Measurements from ENCODE around the gene PTPRD. TPM values are rescaled to one million over a fixed set of nuclear protein-coding genes. Genes with fewer than 3 reads are reported as not detected.

PTPRD gene
- total RNA-seq, 2 donors from 2014 or later, result 97.4 to 101 TPM

DNA sequence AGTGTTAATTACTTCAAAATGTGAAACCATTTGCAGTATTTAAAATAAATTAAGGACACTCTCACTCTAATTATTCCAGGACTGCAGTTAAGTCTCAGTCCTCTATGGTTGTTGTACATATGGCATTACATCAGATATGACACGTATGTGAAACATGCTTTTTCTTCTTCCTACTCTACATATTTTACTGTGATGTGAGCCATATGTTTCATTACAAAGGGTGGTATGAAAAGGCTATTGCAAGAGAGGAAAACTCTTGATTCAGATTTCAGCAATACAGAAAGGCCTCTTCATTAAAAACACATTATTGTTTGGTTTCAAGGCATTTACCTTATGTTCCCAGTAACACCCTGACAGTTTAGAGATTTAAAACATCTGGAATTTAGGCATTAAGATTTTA, 1848.8 kb downstream of the PTPRD start:
- Histone ChIP-seq H3K27me3 (ENCODE audit: control insufficient read depth, insufficient read depth, low read length, poor library complexity, severe bottlenecking) (no peaks in the 10 kb centered on the region), H3K27ac (ENCODE audit: low read depth, low read length) (no peak overlapping the region), H3K4me3 (ENCODE audit: low read length) (no peak overlapping the region), H3K9me3 (ENCODE audit: control insufficient read depth, low read length) (peaks cover 4% of the 10 kb centered on the region), H3K9ac (ENCODE audit: extremely low read depth, low read length, poor library complexity, severe bottlenecking) (no peak overlapping the region), H3K36me3 (ENCODE audit: control insufficient read depth, insufficient read depth, low read length) (no peaks in the 10 kb centered on the region), H3K4me1 (ENCODE audit: control insufficient read depth, insufficient read depth, low read length) (peaks cover 10% of the 10 kb centered on the region)
- TF ChIP-seq, protein P1, sequence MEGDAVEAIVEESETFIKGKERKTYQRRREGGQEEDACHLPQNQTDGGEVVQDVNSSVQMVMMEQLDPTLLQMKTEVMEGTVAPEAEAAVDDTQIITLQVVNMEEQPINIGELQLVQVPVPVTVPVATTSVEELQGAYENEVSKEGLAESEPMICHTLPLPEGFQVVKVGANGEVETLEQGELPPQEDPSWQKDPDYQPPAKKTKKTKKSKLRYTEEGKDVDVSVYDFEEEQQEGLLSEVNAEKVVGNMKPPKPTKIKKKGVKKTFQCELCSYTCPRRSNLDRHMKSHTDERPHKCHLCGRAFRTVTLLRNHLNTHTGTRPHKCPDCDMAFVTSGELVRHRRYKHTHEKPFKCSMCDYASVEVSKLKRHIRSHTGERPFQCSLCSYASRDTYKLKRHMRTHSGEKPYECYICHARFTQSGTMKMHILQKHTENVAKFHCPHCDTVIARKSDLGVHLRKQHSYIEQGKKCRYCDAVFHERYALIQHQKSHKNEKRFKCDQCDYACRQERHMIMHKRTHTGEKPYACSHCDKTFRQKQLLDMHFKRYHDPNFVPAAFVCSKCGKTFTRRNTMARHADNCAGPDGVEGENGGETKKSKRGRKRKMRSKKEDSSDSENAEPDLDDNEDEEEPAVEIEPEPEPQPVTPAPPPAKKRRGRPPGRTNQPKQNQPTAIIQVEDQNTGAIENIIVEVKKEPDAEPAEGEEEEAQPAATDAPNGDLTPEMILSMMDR (conservative IDR thresholded peaks at IDR 0.05), result no peak
- H3K4me3 Mint-ChIP-seq, result no peak overlapping the region
- H3K27me3 Mint-ChIP-seq (ENCODE audit: insufficient read depth), result no peaks in the 10 kb centered on the region
- WGBS, 2 experiments (ENCODE audit: insufficient coverage in 1 of 2, insufficient read length in 1 of 2), result 100% methylated on average over 1 of the region's 1 CpG; no CpG with 5 or more reads in 1 of the 2 experiments
- no peaks in the 10 kb centered on the region for H3K9me3 Mint-ChIP-seq
- peaks cover 2% of the 10 kb centered on the region for H3K36me3 Mint-ChIP-seq (ENCODE audit: low read depth)
- H3K27ac Mint-ChIP-seq, result no peak overlapping the region
- no peak for DNase-seq
- H3K4me1 Mint-ChIP-seq, result peaks cover 13% of the 10 kb centered on the region

DNA sequence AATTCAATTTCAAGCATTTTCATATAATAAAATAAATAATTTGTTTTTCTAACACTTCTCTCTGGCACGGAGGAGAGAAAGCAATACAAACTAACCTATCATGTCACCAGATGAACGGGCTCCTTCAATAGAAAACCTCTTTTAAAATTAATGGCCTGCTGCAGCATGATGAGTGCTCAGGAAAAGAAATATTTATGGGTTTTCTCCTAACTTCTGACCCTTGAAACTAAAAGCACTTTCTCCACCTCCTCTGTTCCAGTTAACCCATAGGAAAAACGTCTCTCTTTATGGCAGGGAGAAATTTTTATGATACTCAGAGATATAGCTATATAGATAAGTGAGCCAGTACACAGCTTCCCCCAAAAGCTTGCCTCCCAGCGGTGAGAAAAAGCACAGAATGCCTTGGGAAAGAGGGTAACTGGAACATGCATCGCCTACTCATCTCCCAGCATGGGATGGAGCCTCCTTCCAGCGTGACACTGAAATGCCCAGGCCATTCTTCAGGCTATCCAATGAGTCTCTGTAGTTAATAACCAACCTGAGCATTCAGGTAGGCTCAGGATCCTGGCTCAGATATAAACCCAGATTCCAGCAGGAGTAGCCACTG, 1850.2 kb downstream of the PTPRD start:
- peaks cover 4% of the 10 kb centered on the region for H3K9me3 ChIP-seq (ENCODE audit: control insufficient read depth, low read length)
- 41 to 66% methylated on average over 3 to 6 of the region's 6 CpGs for WGBS, 2 experiments (ENCODE audit: insufficient coverage in 1 of 2, insufficient read length in 1 of 2)
- DNase-seq, result peak; percentile 81
- no peak overlapping the region for H3K4me3 ChIP-seq (ENCODE audit: low read length)
- Mint-ChIP-seq H3K4me1 (peaks cover 18% of the 10 kb centered on the region), H3K4me3 (no peak overlapping the region), H3K36me3 (ENCODE audit: low read depth) (peaks cover 2% of the 10 kb centered on the region), H3K27me3 (ENCODE audit: insufficient read depth) (no peaks in the 10 kb centered on the region), H3K9me3 (no peaks in the 10 kb centered on the region), H3K27ac (no peak overlapping the region)
- H3K9ac ChIP-seq (ENCODE audit: extremely low read depth, low read length, poor library complexity, severe bottlenecking), result no peak overlapping the region
- H3K27me3 ChIP-seq (ENCODE audit: control insufficient read depth, insufficient read depth, low read length, poor library complexity, severe bottlenecking), result no peaks in the 10 kb centered on the region
- H3K4me1 ChIP-seq (ENCODE audit: control insufficient read depth, insufficient read depth, low read length), result peaks cover 13% of the 10 kb centered on the region
- H3K27ac ChIP-seq (ENCODE audit: low read depth, low read length), result no peak overlapping the region
- no peaks in the 10 kb centered on the region for H3K36me3 ChIP-seq (ENCODE audit: control insufficient read depth, insufficient read depth, low read length)
- TF ChIP-seq, protein P1 (conservative IDR thresholded peaks at IDR 0.05), result peak; percentile 57

DNA sequence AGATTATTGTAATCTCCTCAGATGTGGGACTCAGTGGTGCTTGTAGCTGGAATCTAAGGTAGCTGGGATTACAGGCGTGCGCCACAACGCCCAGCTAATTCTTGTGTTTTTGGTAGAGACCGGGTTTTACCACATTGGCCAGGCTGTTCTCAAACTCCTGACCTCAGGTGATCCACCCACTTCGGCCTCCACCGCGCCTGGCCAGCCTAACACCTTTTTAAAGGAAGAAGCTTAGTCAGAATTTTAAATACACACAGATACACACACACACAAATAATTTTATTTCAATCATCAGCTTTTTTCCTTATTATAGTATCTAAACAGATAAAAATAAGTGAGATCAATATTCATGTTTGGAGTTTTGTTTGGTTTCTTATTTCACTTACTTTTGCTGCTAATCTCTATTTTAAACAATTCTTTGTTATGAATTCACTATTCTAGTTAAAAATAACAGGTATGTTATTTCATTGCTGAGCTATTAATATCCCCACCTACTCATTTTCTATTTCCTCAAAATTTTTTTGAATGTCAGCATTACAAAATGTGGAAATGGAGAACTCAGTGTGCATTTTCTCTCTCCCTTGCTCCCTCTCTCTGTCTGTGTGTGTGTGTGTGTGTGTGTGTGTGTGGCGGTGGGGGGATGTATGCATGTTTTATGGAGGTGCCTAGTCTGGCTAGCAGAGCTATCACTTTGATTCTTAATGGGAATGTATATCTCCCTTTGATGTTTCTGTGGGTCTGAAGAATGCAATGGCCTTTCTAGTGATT, 1852.6 kb downstream of the PTPRD start:
- no peak overlapping the region for H3K27ac ChIP-seq (ENCODE audit: low read depth, low read length)
- peak overlapping the region; percentile 7 for H3K4me3 ChIP-seq (ENCODE audit: low read length)
- no peak overlapping the region for H3K9ac ChIP-seq (ENCODE audit: extremely low read depth, low read length, poor library complexity, severe bottlenecking)
- DNase-seq, result peak; percentile 57
- no peaks in the 10 kb centered on the region for H3K27me3 ChIP-seq (ENCODE audit: control insufficient read depth, insufficient read depth, low read length, poor library complexity, severe bottlenecking)
- H3K9me3 Mint-ChIP-seq, result no peaks in the 10 kb centered on the region
- 83 to 84% methylated on average over 4 to 7 of the region's 8 CpGs for WGBS, 2 experiments (ENCODE audit: insufficient coverage in 1 of 2, insufficient read length in 1 of 2)
- peaks cover 22% of the 10 kb centered on the region for H3K4me1 Mint-ChIP-seq
- H3K36me3 Mint-ChIP-seq (ENCODE audit: low read depth), result peaks cover 2% of the 10 kb centered on the region
- TF ChIP-seq, protein P1 (conservative IDR thresholded peaks at IDR 0.05), result no peak
- H3K4me3 Mint-ChIP-seq, result no peak overlapping the region
- no peak overlapping the region for H3K27ac Mint-ChIP-seq
- H3K9me3 ChIP-seq (ENCODE audit: control insufficient read depth, low read length), result no peaks in the 10 kb centered on the region
- no peaks in the 10 kb centered on the region for H3K36me3 ChIP-seq (ENCODE audit: control insufficient read depth, insufficient read depth, low read length)
- H3K27me3 Mint-ChIP-seq (ENCODE audit: insufficient read depth), result no peaks in the 10 kb centered on the region
- H3K4me1 ChIP-seq (ENCODE audit: control insufficient read depth, insufficient read depth, low read length), result peaks cover 13% of the 10 kb centered on the region

Data from endodermal cell (in vitro differentiated cells).